Stimulated activated CD4-positive, alpha-beta T cell treated with anti-CD3 and anti-CD28 coated beads, TNF-alpha, amount 100 ng/mL, for 24 hours (primary cell): Measurements from ENCODE around the gene KLRF1.

ENCODE experiments used
- DNase-seq, 3 experiments: peaks; one replicate each; pipeline ENCODE4 v3.0.0-alpha.2; 2020; ENCODE audit warnings: low read depth in 3 of 3

Gene KLRF1

DNA sequence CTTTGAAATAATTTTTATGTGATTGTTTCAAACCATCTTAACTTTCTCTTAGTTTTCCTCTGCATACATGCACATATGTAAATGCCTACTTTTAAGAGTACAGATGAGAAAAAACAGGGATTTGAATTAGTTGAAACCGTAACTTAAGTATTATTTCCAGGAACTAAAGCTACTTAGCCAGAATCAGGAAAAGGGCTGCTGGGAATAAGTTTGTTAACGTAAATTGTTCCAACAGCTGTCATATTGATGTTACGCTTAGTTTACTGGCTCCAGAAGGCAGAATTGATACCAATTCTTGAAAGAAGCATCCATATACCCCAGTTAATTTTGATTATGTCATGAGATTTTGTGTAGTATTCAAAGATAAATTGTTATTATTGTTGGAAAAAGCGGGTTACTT is 17.9 kb upstream of the KLRF1 start:
- no peak for DNase-seq

DNA sequence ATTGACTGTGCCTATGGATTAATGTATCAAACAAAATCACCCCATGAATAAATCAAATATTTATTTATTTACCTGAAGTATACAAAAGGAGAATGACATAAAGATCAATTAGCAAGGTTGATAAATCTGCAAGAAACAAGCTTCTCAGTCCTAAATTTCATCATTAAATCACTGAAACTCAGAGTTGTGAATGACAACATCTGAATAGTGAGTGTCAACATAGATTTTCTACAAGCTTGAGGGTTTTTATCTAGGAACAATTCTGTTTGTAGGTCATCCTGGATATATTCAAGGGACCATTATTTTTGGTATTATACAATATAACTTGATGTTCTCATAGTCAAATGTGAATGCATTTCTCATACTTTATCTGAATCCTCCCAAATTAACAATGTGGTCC is 17.4 kb upstream of the KLRF1 start:
- DNase-seq: no peak

GRCh38 chr12:9810671-9811070 is 16.6 kb upstream of the KLRF1 start:
- DNase-seq: no peak

GRCh38 chr12:9811621-9812020 is 15.7 kb upstream of the KLRF1 start:
- no peak for DNase-seq

GRCh38 chr12:9813821-9814798 is 13.2 kb upstream of the KLRF1 start:
- DNase-seq: peak; percentile 86 to 91 (median 91)

- DNase-seq: no peak
Measured at GRCh38 chr12:9820281-9820930, 6.9 kb upstream of the KLRF1 start.

GRCh38 chr12:9829483-9829882 is 2.2 kb downstream of the KLRF1 start:
- no peak for DNase-seq

DNA sequence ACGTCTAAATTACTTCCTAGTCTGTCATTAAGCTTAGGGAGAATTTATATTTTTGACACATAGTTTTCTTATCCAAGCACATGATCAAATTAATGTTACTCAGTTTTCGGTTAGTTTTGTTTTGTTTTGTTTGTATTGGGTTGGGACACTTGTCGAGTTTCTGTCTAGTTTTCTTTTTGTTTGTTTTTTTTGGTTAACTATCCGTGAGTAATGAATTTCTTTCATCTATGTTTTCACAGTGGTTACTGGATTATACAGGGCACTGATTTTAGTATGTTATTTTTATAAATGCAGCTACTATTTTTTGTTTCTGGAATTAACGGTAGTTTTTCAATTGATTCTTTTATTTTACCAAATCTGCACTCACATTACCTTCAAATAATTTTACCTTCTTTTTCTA is 2.7 kb downstream of the KLRF1 start:
- DNase-seq: no peak

DNA sequence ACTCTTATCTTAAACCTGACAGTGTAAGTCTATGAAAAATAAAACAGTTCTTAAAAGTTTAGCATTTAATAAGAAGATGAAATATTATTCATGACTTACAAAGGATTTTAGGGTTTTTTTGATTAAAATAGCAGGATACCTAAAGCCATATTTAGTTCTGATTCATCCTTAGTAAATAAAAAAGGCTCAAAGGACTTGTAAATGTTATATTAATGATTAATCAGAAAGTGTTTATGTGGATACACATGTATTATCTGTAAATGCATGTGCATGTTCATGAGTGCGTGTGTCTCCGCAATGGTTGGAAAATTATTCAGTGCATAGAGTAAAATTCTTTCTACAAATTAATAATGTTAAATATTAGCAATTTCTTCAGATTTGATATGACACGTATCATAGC is 4.4 kb downstream of the KLRF1 start:
- no peak for DNase-seq

DNA sequence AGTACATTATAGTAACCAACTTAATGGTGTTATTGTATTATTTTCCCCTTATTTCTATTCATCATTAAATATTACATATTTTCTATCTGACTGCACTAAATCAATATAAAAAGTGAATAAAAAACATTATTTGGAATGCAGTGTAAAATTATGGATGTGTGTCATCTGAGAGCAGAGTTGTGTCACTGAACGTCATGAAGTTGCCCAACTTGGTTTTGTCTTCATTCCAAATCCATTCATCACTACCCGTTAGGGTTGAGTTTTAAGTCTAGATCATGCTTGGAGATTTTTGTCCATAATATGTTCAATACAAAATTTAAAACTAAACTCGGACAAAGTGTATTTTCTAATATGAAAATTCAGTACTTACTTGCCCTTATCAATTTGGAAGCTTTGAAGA is 16.1 kb downstream of the KLRF1 start:
- no peak for DNase-seq

- no peak for DNase-seq
Measured at GRCh38 chr12:9848899-9849298, 21.6 kb downstream of the KLRF1 start.

- DNase-seq: no peak
Measured at GRCh38 chr12:9851050-9851449, 23.8 kb downstream of the KLRF1 start.

DNA sequence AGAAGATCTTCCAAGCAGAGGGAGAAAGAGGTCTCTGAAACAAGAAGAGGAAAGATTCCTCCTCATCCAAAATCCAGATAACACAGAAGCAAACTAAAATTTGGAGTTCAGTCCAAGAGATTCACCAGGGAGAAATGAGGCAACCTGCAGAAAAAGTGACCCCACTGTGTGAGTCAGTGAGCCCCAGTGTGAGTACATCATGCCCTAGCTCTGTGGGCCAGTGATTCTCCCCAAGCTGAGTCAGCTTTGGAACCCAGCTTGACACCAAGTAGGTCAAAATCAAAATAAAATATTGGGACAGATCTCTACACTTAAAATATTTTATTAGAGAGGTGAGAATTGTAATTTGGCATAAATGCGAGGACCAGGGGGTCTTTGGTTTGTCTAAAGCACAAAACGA is 24.6 kb downstream of the KLRF1 start:
- no peak for DNase-seq

GRCh38 chr12:9856151-9856550 is 28.9 kb downstream of the KLRF1 start:
- DNase-seq: no peak

- no peak for DNase-seq
Measured at GRCh38 chr12:9856894-9857293, 29.6 kb downstream of the KLRF1 start.

DNA sequence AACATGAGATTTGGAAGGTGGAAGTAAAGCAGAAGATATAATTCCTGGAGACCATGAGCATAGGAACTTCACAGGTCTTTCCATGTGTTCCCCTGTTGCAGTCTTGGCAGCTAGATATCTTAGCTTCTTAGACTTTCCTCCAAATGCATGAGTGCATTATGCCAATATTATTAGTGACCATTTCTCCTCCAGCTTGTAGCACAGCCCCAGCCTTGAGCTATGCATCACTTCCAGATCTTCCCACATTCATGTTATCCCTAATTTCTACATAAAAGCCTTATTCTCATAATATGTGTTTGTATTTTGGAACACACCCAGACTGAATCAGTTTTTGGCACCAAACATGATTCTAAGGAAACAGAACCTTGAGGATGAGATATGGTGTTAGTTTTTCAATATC is 30.9 kb downstream of the KLRF1 start:
- no peak for DNase-seq

GRCh38 chr12:9864913-9865675 is 37.8 kb downstream of the KLRF1 start:
- no peak for DNase-seq

DNA sequence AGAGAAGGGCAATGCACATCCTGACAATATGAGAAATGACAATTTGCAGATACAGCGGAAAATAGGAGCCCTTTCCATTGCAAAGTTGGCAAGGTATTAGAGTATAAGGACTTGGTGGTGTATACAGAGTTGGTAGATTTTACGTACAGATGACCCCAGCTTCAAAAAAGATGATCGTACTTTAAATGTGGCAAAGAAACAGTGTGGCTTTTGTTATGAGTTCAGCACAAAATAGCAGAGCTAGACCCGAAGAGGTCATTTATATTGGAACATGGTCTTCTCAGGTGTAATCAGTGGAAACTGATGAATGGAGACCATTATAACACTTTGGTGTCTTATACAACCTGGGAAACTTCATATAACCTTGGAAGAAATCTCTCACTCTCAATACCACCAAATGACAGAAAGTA is 39.6 kb downstream of the KLRF1 start:
- no peak for DNase-seq

GRCh38 chr12:9867531-9867930 is 40.2 kb downstream of the KLRF1 start:
- DNase-seq: no peak

DNA sequence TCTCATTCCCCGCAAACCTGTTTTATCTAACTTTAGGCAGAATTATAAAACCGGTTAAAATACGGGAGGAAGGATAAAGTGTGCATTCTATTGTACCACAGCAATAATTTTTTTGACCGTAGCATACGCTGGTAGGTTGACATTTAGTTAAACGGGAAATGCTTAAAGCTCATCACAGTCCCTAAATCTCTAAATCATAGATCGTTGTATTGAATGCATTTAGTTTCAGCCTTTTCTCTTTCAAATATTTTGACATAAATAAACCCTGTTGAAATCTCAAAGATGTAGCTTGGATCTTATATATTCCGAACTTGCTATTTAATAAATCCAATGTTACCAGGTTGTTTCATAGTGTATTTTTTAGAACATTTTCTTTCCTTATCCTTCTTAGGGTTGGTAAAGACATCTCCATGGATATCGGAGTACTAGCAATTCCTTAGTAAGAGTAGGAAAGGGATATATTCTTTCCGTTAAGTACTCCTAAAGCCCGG is 41.1 kb downstream of the KLRF1 start:
- no peak for DNase-seq

GRCh38 chr12:9868951-9869306 is 41.6 kb downstream of the KLRF1 start:
- DNase-seq: no peak
